ENCODE data around the gene FAAP20.

Gene FAAP20

GRCh38 chr1:2224170-2224584 lies 29.6 kb upstream of the FAAP20 start:
- no peak overlapping the region for H3K27ac ChIP-seq
- TF ChIP-seq, protein P1, sequence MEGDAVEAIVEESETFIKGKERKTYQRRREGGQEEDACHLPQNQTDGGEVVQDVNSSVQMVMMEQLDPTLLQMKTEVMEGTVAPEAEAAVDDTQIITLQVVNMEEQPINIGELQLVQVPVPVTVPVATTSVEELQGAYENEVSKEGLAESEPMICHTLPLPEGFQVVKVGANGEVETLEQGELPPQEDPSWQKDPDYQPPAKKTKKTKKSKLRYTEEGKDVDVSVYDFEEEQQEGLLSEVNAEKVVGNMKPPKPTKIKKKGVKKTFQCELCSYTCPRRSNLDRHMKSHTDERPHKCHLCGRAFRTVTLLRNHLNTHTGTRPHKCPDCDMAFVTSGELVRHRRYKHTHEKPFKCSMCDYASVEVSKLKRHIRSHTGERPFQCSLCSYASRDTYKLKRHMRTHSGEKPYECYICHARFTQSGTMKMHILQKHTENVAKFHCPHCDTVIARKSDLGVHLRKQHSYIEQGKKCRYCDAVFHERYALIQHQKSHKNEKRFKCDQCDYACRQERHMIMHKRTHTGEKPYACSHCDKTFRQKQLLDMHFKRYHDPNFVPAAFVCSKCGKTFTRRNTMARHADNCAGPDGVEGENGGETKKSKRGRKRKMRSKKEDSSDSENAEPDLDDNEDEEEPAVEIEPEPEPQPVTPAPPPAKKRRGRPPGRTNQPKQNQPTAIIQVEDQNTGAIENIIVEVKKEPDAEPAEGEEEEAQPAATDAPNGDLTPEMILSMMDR (conservative IDR thresholded peaks at IDR 0.05), result no peak
- TF ChIP-seq ZFX (IDR thresholded peaks at IDR 0.05), result no peak

DNA sequence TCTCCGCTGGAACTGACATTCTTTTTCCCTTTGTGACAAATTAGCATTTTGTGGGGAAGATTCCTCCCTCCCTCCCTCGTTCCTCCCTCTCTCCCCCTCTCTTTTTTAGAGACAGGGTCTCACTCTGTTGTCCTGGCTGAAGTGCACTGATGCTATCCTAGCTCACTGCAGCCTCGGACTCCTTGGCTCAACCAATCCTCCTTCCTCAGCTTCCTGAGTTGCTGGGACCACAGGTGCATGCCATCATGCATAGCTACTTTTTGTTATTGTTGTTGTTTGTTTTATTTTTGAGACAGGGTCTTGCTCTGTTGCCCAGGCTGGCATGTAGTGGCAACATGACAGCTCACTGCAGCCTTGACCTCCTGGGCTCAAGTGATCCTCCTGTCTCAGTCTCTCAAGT lies 26.7 kb upstream of the FAAP20 start:
- TF ChIP-seq, protein P1 (conservative IDR thresholded peaks at IDR 0.05), result no peak
- no peak for TF ChIP-seq ZFX (IDR thresholded peaks at IDR 0.05)
- no peak overlapping the region for H3K27ac ChIP-seq

DNA sequence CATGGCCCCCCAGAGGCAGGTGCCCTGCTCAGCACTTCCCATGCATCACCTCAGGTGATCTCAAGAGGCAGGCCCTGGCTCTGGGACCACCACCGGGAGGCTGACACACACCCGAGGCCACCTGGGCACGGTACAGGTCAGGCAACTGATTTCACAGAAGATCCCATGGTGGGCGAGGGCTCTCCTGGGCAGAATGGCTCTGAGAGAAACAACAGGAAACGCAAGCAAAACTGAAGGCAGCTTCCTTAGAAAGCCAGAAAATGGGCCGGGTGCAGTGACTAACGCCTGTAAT lies 22.1 kb upstream of the FAAP20 start:
- no peak overlapping the region for H3K27ac ChIP-seq
- TF ChIP-seq ZFX (IDR thresholded peaks at IDR 0.05), result no peak
- TF ChIP-seq, protein P1 (conservative IDR thresholded peaks at IDR 0.05), result no peak

- no peak for TF ChIP-seq ZFX (IDR thresholded peaks at IDR 0.05)
- TF ChIP-seq, protein P1 (conservative IDR thresholded peaks at IDR 0.05), result no peak
- no peak overlapping the region for H3K27ac ChIP-seq
Measured at GRCh38 chr1:2215909-2216766, 21.6 kb upstream of the FAAP20 start.

DNA sequence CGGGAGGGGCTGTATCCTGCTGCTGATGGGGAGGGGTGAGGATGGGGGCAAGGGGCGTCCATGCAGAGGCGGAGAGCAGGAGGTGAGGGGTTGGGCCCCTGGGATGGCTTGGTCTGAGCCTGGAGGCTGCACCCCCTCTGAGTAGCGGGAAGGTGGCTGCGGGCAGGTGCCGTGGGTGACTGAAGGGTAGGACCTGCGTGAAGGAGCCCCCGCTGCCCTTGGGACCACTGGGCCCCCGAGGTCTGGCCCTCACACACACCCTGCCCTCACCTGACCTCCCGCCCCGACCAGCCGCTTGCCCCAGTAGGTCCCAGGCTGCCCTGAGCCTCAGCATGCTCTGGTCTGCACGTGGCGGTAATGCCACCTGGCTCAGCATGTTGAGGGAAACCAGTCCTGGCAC lies 20.8 kb upstream of the FAAP20 start:
- TF ChIP-seq, protein P1 (conservative IDR thresholded peaks at IDR 0.05), result no peak
- no peak for TF ChIP-seq ZFX (IDR thresholded peaks at IDR 0.05)
- H3K27ac ChIP-seq, result no peak overlapping the region

DNA sequence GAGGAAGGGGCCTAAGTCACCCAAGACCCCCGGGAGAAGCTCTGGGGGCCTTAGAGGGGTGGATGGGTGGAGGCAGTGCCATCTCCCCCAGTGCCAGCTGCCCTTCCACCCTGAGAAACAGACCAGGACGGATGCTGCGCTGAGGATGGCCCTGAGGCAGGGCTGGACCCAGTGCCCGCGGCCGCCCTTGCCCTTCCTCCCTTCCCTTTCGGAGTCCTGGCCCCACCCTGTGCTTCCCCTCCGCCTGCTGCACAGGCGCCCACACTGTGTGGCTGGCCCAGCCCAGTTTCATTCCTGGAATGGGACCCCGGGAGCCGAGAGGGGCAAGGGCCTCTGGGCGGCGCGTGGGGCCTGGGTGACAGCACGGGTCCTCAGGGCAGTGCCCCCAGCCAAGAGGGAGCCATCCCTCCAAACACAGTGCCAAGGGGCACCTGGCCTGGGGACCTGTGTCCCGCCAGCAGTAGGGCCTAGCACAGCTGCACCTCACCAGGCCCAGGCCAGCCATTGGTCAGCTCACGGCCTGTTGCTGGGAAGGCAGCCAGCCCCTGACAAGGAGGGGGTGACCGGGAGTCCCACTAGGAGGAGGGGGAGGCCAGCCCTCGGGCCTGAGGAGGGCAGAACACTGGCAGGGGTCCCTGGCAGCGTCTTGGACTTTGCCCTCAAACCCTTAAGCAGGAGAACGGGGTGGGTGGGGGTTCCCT lies 20.1 kb upstream of the FAAP20 start:
- H3K27ac ChIP-seq, result no peak overlapping the region

More for the DNA sequence above, 20.1 kb upstream of the FAAP20 start:
- no peak for TF ChIP-seq ZFX (IDR thresholded peaks at IDR 0.05)
- TF ChIP-seq, protein P1 (conservative IDR thresholded peaks at IDR 0.05), result no peak
